Measurements from ENCODE around the gene TRIM24.

- TF ChIP-seq, protein P1, sequence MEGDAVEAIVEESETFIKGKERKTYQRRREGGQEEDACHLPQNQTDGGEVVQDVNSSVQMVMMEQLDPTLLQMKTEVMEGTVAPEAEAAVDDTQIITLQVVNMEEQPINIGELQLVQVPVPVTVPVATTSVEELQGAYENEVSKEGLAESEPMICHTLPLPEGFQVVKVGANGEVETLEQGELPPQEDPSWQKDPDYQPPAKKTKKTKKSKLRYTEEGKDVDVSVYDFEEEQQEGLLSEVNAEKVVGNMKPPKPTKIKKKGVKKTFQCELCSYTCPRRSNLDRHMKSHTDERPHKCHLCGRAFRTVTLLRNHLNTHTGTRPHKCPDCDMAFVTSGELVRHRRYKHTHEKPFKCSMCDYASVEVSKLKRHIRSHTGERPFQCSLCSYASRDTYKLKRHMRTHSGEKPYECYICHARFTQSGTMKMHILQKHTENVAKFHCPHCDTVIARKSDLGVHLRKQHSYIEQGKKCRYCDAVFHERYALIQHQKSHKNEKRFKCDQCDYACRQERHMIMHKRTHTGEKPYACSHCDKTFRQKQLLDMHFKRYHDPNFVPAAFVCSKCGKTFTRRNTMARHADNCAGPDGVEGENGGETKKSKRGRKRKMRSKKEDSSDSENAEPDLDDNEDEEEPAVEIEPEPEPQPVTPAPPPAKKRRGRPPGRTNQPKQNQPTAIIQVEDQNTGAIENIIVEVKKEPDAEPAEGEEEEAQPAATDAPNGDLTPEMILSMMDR (IDR thresholded peaks at IDR 0.05) = no peak
- TF ChIP-seq POLR2A (IDR thresholded peaks at IDR 0.05) (no peak), POLR2AphosphoS5 (IDR thresholded peaks at IDR 0.05) (no peak), EP300 (IDR thresholded peaks at IDR 0.05; ENCODE audit: low read depth) (no peak)
Measured at GRCh38 chr7:138512092-138512858, 52.2 kb downstream of the TRIM24 start.
